Naive thymus-derived CD4-positive, alpha-beta T cell (primary cell): ENCODE data around the gene ANXA4. TPM values are rescaled to one million over a fixed set of nuclear protein-coding genes. Genes with fewer than 3 reads are reported as not detected.
"Not testable (repeated sequence)": the region's sequence is repeated elsewhere in the genome, so short reads cannot be mapped to it uniquely, and the experiment has no call there.

Experiments
- ATAC-seq: fragments of 150-1000 bp; cut with Tn5 transposase; 2 replicates; pipeline ENCODE4 v1.10.0; 2021; ENCODE audit warnings: mild to moderate bottlenecking, moderate library complexity
- CTCF ChIA-PET: fragments of 350-600 bp; sonication (Branson Sonifier 250); formaldehyde crosslinking; loops from one replicate; lab custom pipeline; 2021; ENCODE audit warnings: antibody characterized with exemption; lab: Charles Lee
- POLR2A ChIA-PET: fragments of 350-600 bp; sonication (Branson Sonifier 250); formaldehyde crosslinking; loops from one replicate; lab custom pipeline; 2021; ENCODE audit warnings: antibody characterized with exemption, inconsistent platforms; lab: Charles Lee
- DNase-seq, 9 donors: peaks; one replicate each; pipeline versions ENCODE4 v3.0.0 to v3.0.0-alpha.2; 2020 to 2022; ENCODE audit warnings: mixed read lengths in 1 of 9
- H3K27ac ChIP-seq: one replicate; pipeline ENCODE4 v1.7.0; 2013; ENCODE audit warnings: mild to moderate bottlenecking, low read depth, low read length, moderate library complexity
- H3K27me3 ChIP-seq, 2 donors: one replicate each; pipeline ENCODE4 v1.7.0; 2013; ENCODE audit warnings: low read length in 2 of 2, mild to moderate bottlenecking in 2 of 2, moderate library complexity in 2 of 2; ENCODE audit not compliant: control insufficient read depth in 2 of 2, insufficient read depth in 2 of 2
- H3K36me3 ChIP-seq, 3 experiments: 1 replicate in 2 of 3; 2 replicates in 1 of 3; pipeline ENCODE4 v1.7.0; 2013; ENCODE audit warnings: low read length in 3 of 3, mild to moderate bottlenecking in 3 of 3, moderate library complexity in 1 of 3; ENCODE audit not compliant: insufficient read depth in 3 of 3, control insufficient read depth in 2 of 3
- H3K4me1 ChIP-seq, 2 donors: one replicate each; pipeline ENCODE4 v1.7.0; 2013; ENCODE audit warnings: low read length in 2 of 2, mild to moderate bottlenecking in 2 of 2, moderate library complexity in 1 of 2; ENCODE audit not compliant: control insufficient read depth in 2 of 2, insufficient read depth in 2 of 2
- H3K4me3 ChIP-seq: 2 replicates; pipeline ENCODE4 v1.7.0; 2013; ENCODE audit warnings: mild to moderate bottlenecking, low read length
- H3K9me3 ChIP-seq, 3 experiments: 1 replicate in 2 of 3; 2 replicates in 1 of 3; pipeline ENCODE4 v1.7.0; 2013; ENCODE audit warnings: low read length in 3 of 3; ENCODE audit not compliant: control insufficient read depth in 2 of 3
- H3K27ac Mint-ChIP-seq, 9 donors: one replicate each; pipeline ENCODE4 v1.8.0; 2020 to 2022; ENCODE audit warnings: mixed read lengths in 9 of 9, mild to moderate bottlenecking in 8 of 9, moderate library complexity in 5 of 9, inconsistent platforms in 2 of 9
- H3K27me3 Mint-ChIP-seq, 5 donors: one replicate each; pipeline ENCODE4 v1.8.0; 2021 to 2022; ENCODE audit warnings: mixed read lengths in 5 of 5, mild to moderate bottlenecking in 1 of 5
- H3K36me3 Mint-ChIP-seq, 5 donors: one replicate each; pipeline ENCODE4 v1.8.0; 2020 to 2022; ENCODE audit warnings: mixed read lengths in 5 of 5, mild to moderate bottlenecking in 3 of 5, inconsistent platforms in 1 of 5
- H3K4me1 Mint-ChIP-seq, 7 donors: one replicate each; pipeline ENCODE4 v1.8.0; 2020 to 2022; ENCODE audit warnings: mixed read lengths in 7 of 7, mild to moderate bottlenecking in 3 of 7, inconsistent platforms in 1 of 7
- H3K4me3 Mint-ChIP-seq, 10 donors: one replicate each; pipeline ENCODE4 v1.8.0; 2020 to 2022; ENCODE audit warnings: mild to moderate bottlenecking in 10 of 10, mixed read lengths in 10 of 10, moderate library complexity in 6 of 10, inconsistent platforms in 2 of 10
- H3K9me3 Mint-ChIP-seq, 11 donors: one replicate each; pipeline ENCODE4 v1.8.0; 2020 to 2022; ENCODE audit warnings: mixed read lengths in 11 of 11, mild to moderate bottlenecking in 4 of 11, inconsistent platforms in 1 of 11, moderate library complexity in 1 of 11
- intact Hi-C, 2 donors: fragments of 100-400 bp; cut with micrococcal nuclease; formaldehyde crosslinking; loops; one replicate each; pipeline ENCODE4 v1.15.1; 2023
- polyA plus RNA-seq, 2 donors: library from polyadenylated mRNA; unstranded; fragments of 300-500 nt; fragmentation: Illumina TruSeq; gene quantifications; one replicate each; pipeline ENCODE4 v1.2.3, GENCODE V29; 2021
- total RNA-seq, 6 experiments: library from RNA in 5 of 6; stranded (reverse) in 5 of 6; gene quantifications; 1 replicate in 5 of 6; 2 replicates in 1 of 6; pipeline ENCODE4 v1.2.3 and lab custom pipeline; 2021 to 2026

ANXA4 gene
- total and polyA plus RNA-seq, 7 experiments from 2014 or later = 3.1 to 75.6 (median 11.5) TPM

DNA sequence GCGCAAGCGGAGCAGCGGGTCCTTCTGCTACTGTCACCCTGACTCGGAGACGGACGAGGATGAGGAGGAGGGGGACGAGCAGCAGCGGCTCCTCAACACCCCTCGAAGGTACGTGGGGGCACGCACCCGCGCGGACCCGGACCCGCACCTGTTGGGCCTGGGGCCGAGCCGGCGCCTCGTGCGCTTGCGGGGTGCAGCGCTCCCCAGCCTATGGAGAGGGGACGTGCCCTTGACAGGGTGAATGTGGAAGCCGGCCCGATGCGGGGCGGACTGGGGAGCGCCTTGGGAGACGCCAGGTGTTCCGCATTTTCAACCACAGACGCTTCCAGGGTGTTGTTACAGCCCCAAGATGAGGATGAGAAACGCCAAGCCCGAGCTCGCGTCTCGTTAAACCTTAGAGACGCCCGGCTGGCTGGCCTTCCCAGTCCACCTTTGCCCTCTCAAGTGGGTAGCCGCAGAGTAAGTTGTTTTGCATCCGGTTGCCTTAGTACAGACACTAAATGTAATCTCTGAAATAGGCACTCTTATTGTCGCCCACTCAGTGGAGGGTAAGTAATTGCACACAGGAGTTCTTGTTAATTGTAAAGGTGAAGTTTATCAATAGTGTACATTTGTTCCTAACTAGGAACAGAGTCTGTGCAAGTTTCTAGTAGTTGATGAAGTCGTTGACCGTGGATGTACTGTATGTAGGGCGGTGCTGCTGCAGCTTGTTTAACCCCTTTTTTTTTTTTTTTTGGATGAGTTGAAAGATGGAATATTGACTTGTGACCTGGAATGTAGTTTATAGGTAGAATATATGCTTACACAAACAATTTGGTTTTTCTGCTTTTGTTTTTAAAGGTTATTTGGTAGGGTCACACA is 88.3 kb downstream of the ANXA4 start:
- peaks cover 0 to 2% (median 0%) of the 10 kb centered on the region in 11 donors for H3K9me3 Mint-ChIP-seq
- Histone ChIP-seq H3K27ac (peak overlapping the region; percentile 84), H3K36me3 (peaks cover 0 to 5% (median 0%) of the 10 kb centered on the region in 3 experiments), H3K4me3 (peak overlapping the region; percentile 81), H3K27me3 (no peaks in the 10 kb centered on the region), H3K9me3 (no peaks in the 10 kb centered on the region), H3K4me1 (peaks cover 10 to 17% of the 10 kb centered on the region in 2 donors)
- ATAC-seq (peak; percentile 10), DNase-seq (peak in 8 of 9 donors; percentile 36 to 63 (median 50))
- peak overlapping the region; percentile 83 to 97 (median 94) for H3K4me3 Mint-ChIP-seq
- H3K27me3 Mint-ChIP-seq = no peaks in the 10 kb centered on the region
- ChIA-PET CTCF (interaction anchor here (0.5 to 0.7 kb wide), 2 partner anchors 190 to 407 kb away, joined by 3 to 5 read pairs; no protein-coding TSS in a partner anchor), POLR2A (interaction anchor here (0.7 to 1.3 kb wide), 2 partner anchors 12 to 104 kb away, joined by 3 read pairs; no protein-coding TSS in a partner anchor)
- peaks cover 0 to 14% (median 6%) of the 10 kb centered on the region in 5 donors for H3K36me3 Mint-ChIP-seq
- intact Hi-C loops = loop anchor here in 1 of 2 donors (2.0 to 5.0 kb wide), 2 partner anchors 62 to 443 kb away; partner anchors contain the start of genes GFPT1 and SNRNP27
- peak overlapping the region; percentile 65 to 97 (median 95) for H3K27ac Mint-ChIP-seq
- peaks cover 38 to 70% (median 62%) of the 10 kb centered on the region in 7 donors for H3K4me1 Mint-ChIP-seq

GRCh38 chr2:69830906-69831241 is 88.9 kb downstream of the ANXA4 start:
- not testable (repeated sequence) for H3K9me3 Mint-ChIP-seq, DNase-seq, ATAC-seq, H3K27me3 Mint-ChIP-seq, H3K27me3 ChIP-seq, H3K36me3 ChIP-seq, H3K9me3 ChIP-seq
- ChIA-PET CTCF (interaction anchor here (0.5 to 0.7 kb wide), 2 partner anchors 191 to 406 kb away, joined by 3 to 5 read pairs; no protein-coding TSS in a partner anchor), POLR2A (interaction anchor here (0.7 to 1.3 kb wide), 2 partner anchors 11 to 104 kb away, joined by 3 read pairs; no protein-coding TSS in a partner anchor)
- H3K27ac Mint-ChIP-seq = peak overlapping the region; percentile 23 to 97 (median 86)
- peak overlapping the region; percentile 81 for H3K4me3 ChIP-seq
- peaks cover 10 to 17% of the 10 kb centered on the region in 2 donors for H3K4me1 ChIP-seq
- H3K27ac ChIP-seq = peak overlapping the region; percentile 84
- intact Hi-C loops = loop anchor here in 1 of 2 donors (2.0 to 5.0 kb wide), 2 partner anchors 61 to 444 kb away; partner anchors contain the start of genes GFPT1 and SNRNP27
- H3K36me3 Mint-ChIP-seq = peaks cover 0 to 14% (median 6%) of the 10 kb centered on the region in 5 donors
- H3K4me1 Mint-ChIP-seq = peaks cover 42 to 76% (median 68%) of the 10 kb centered on the region in 7 donors
- peak overlapping the region; percentile 83 to 97 (median 91) for H3K4me3 Mint-ChIP-seq

DNA sequence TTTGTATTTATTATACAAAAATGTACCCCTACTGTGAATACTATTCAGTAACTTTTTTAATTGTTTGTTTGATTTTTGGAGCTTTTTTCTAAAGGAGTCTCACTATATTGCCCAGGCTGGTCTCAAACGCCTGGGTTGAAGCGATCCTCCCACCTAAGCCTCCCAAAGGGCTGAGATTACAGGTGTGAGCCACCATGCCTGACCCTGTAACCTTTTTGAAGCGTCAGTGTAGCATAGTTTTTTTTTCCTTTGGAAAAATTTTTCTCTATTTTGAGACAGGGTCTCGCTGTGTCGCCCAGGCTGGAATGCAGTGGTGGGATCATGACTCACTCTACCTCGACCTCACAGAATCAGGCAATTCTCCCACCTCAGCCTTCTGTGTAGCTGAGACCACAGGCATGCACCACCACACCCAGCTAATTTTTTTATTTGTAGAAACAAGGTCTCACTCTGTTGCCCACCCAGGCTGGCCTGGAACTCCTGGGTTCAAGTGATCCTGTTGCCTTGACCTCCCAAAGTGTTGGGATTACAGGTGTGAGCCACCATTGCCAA is 89.5 kb downstream of the ANXA4 start:
- H3K27ac Mint-ChIP-seq = peak overlapping the region in 4 of 9 donors; percentile 8 to 56 (median 28)
- peaks cover 47 to 81% (median 74%) of the 10 kb centered on the region in 7 donors for H3K4me1 Mint-ChIP-seq
- no peak for ATAC-seq
- H3K4me3 Mint-ChIP-seq = peak overlapping the region; percentile 56 to 97 (median 88)
- no peaks in the 10 kb centered on the region for H3K9me3 ChIP-seq
- ChIA-PET POLR2A (interaction anchor here (0.7 kb wide), 1 partner anchor 278 kb away, joined by 3 read pairs; no protein-coding TSS in a partner anchor), CTCF (interaction anchor here (0.6 to 0.7 kb wide), 2 partner anchors 44 to 406 kb away, joined by 3 to 5 read pairs; no protein-coding TSS in a partner anchor)
- no peak overlapping the region for H3K4me3 ChIP-seq
- H3K4me1 ChIP-seq = peaks cover 10 to 17% of the 10 kb centered on the region in 2 donors
- no peak for DNase-seq
- peaks cover 0 to 2% (median 0%) of the 10 kb centered on the region in 11 donors for H3K9me3 Mint-ChIP-seq
- peaks cover 0 to 5% (median 0%) of the 10 kb centered on the region in 3 experiments for H3K36me3 ChIP-seq
- H3K27me3 ChIP-seq = no peaks in the 10 kb centered on the region
- intact Hi-C loops = loop anchor here in 1 of 2 donors (2.0 to 5.0 kb wide), 2 partner anchors 61 to 445 kb away; partner anchors contain the start of genes GFPT1 and SNRNP27
- H3K27me3 Mint-ChIP-seq = no peaks in the 10 kb centered on the region
- H3K36me3 Mint-ChIP-seq = peaks cover 0 to 15% (median 6%) of the 10 kb centered on the region in 5 donors
- no peak overlapping the region for H3K27ac ChIP-seq

DNA sequence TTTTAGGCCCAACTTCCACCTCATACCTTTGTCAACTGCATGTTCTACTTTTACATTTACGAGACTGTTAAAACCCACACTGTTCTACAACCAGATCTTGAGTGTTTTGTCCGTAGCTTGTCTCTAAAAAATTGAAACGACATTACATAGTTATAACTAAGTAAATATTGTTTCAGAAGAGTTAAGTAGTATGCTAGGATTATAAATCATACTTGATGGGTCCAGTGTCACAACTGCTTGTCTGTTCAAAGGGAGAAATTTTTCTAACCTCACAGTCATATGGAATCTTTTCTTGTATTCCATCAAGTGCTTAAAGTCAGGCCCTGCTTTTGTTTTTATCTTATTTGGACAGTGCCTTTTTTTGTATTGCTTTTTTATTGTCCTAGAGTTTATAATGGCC is 91.8 kb downstream of the ANXA4 start:
- Mint-ChIP-seq H3K9me3 (no peaks in the 10 kb centered on the region), H3K36me3 (peaks cover 0 to 18% (median 6%) of the 10 kb centered on the region in 5 donors), H3K4me1 (peaks cover 47 to 72% (median 60%) of the 10 kb centered on the region in 7 donors), H3K27me3 (no peaks in the 10 kb centered on the region), H3K4me3 (peak overlapping the region in 6 of 10 donors; percentile 10 to 65 (median 32)), H3K27ac (peak overlapping the region in 2 of 9 donors; percentile 7 to 28)
- Histone ChIP-seq H3K4me1 (peaks cover 10 to 17% of the 10 kb centered on the region in 2 donors), H3K27ac (no peak overlapping the region), H3K27me3 (no peaks in the 10 kb centered on the region), H3K4me3 (no peak overlapping the region), H3K36me3 (peaks cover 0 to 5% (median 3%) of the 10 kb centered on the region in 3 experiments), H3K9me3 (no peaks in the 10 kb centered on the region)
- POLR2A ChIA-PET = interaction anchor here (0.7 to 1.2 kb wide), 3 partner anchors 8 to 427 kb away, joined by 3 to 5 read pairs (median 3); no protein-coding TSS in a partner anchor
- ATAC-seq (no peak), DNase-seq (no peak)
- intact Hi-C loops = loop anchor here in 1 of 2 donors (5.0 kb wide), 1 partner anchor 59 kb away; the partner anchor contains the start of gene SNRNP27
- CTCF ChIA-PET = no interaction called here

GRCh38 chr2:69835666-69836065 is 93.7 kb downstream of the ANXA4 start:
- H3K36me3 Mint-ChIP-seq = peaks cover 0 to 23% (median 10%) of the 10 kb centered on the region in 5 donors
- H3K27me3 ChIP-seq = no peaks in the 10 kb centered on the region
- no peak overlapping the region for H3K4me3 ChIP-seq
- CTCF ChIA-PET = no interaction called here
- DNase-seq (no peak), ATAC-seq (no peak)
- H3K27me3 Mint-ChIP-seq = no peaks in the 10 kb centered on the region
- intact Hi-C loops = no loop called here
- peak overlapping the region in 2 of 9 donors; percentile 1 to 74 for H3K27ac Mint-ChIP-seq
- no peaks in the 10 kb centered on the region for H3K9me3 ChIP-seq
- peaks cover 0 to 15% (median 3%) of the 10 kb centered on the region in 3 experiments for H3K36me3 ChIP-seq
- no peak overlapping the region for H3K27ac ChIP-seq
- peaks cover 10 to 12% of the 10 kb centered on the region in 2 donors for H3K4me1 ChIP-seq
- H3K9me3 Mint-ChIP-seq = no peaks in the 10 kb centered on the region
- POLR2A ChIA-PET = no interaction called here
- H3K4me3 Mint-ChIP-seq = peak overlapping the region in 2 of 10 donors; percentile 7 to 60
- peaks cover 45 to 66% (median 55%) of the 10 kb centered on the region in 7 donors for H3K4me1 Mint-ChIP-seq

DNA sequence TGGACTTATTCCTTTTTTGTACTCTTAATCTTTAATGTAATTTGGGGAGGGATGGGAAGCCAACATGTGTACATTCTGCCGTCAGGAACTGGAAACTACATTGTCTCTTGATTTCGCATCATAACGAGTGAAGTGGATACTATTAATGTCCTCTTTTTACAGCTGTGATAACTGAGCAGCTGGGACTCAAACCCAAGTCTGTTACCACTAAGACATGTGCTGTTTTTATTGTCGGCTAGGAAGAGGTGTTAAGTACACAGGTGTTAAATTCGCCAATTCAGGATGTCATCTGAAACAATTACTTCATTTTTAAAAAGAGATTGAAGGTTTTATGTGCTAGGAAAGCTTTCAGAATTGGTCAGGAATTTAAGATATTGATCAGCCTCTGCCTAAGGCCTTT is 94.4 kb downstream of the ANXA4 start:
- ATAC-seq (no peak), DNase-seq (no peak)
- peaks cover 3 to 20% (median 5%) of the 10 kb centered on the region in 3 experiments for H3K36me3 ChIP-seq
- no peaks in the 10 kb centered on the region for H3K27me3 ChIP-seq
- intact Hi-C loops = no loop called here
- peaks cover 8 to 9% of the 10 kb centered on the region in 2 donors for H3K4me1 ChIP-seq
- H3K27me3 Mint-ChIP-seq = no peaks in the 10 kb centered on the region
- H3K27ac Mint-ChIP-seq = peak overlapping the region in 3 of 9 donors; percentile 1 to 74 (median 21)
- H3K4me3 Mint-ChIP-seq = peak overlapping the region in 3 of 10 donors; percentile 7 to 60 (median 11)
- H3K9me3 Mint-ChIP-seq = no peaks in the 10 kb centered on the region
- CTCF ChIA-PET = no interaction called here
- POLR2A ChIA-PET = no interaction called here
- no peaks in the 10 kb centered on the region for H3K9me3 ChIP-seq
- no peak overlapping the region for H3K27ac ChIP-seq
- no peak overlapping the region for H3K4me3 ChIP-seq
- H3K4me1 Mint-ChIP-seq = peaks cover 38 to 59% (median 52%) of the 10 kb centered on the region in 7 donors
- H3K36me3 Mint-ChIP-seq = peaks cover 0 to 24% (median 11%) of the 10 kb centered on the region in 5 donors
